Mesenchymal stem cell (in vitro differentiated cells and primary cell): ENCODE measurements around the gene AUTS2.

Experiments used
- DNase-seq: peaks from one replicate; pipeline ENCODE4 v3.0.0-alpha.2; 2013
- H2AFZ ChIP-seq: one replicate; pipeline ENCODE4 v1.6.1; 2013; ENCODE audit warnings: low read depth, mild to moderate bottlenecking, control low read depth, inconsistent platforms, low read length, moderate library complexity
- H2AK5ac ChIP-seq: 2 replicates; pipeline ENCODE4 v1.6.1; 2013; ENCODE audit warnings: low read length, moderate library complexity, mild to moderate bottlenecking, inconsistent platforms; ENCODE audit not compliant: severe bottlenecking
- H2BK120ac ChIP-seq: one replicate; pipeline ENCODE4 v1.6.1; 2013; ENCODE audit warnings: low read depth, mild to moderate bottlenecking, inconsistent platforms, low read length, moderate library complexity
- H2BK12ac ChIP-seq, 2 experiments: one replicate each; pipeline ENCODE4 v1.6.1; 2013; ENCODE audit warnings: inconsistent platforms in 2 of 2, low read length in 2 of 2, mild to moderate bottlenecking in 2 of 2, moderate library complexity in 2 of 2, control low read depth in 1 of 2
- H2BK15ac ChIP-seq: one replicate; pipeline ENCODE4 v1.6.1; 2013; ENCODE audit warnings: mild to moderate bottlenecking, low read depth, inconsistent platforms; ENCODE audit not compliant: poor library complexity, severe bottlenecking
- H2BK5ac ChIP-seq: 2 replicates; pipeline ENCODE4 v1.6.1; 2013; ENCODE audit warnings: low read depth, mild to moderate bottlenecking, low read length, control low read depth, inconsistent platforms; ENCODE audit not compliant: poor library complexity, severe bottlenecking
- H3K14ac ChIP-seq, 2 experiments: one replicate each; pipeline ENCODE4 v1.6.1; 2013; ENCODE audit warnings: inconsistent platforms in 2 of 2, low read length in 2 of 2, control low read depth in 1 of 2, mild to moderate bottlenecking in 1 of 2, moderate library complexity in 1 of 2
- H3K18ac ChIP-seq, 2 experiments: one replicate each; pipeline ENCODE4 v1.6.1; 2013; ENCODE audit warnings: inconsistent platforms in 2 of 2, low read length in 2 of 2, control low read depth in 1 of 2, low read depth in 1 of 2, mild to moderate bottlenecking in 1 of 2
- H3K23ac ChIP-seq, 2 experiments: one replicate each; pipeline ENCODE4 v1.6.1; 2013; ENCODE audit warnings: inconsistent platforms in 2 of 2, low read length in 2 of 2, mild to moderate bottlenecking in 2 of 2, moderate library complexity in 2 of 2, control low read depth in 1 of 2
- H3K27ac ChIP-seq: 2 replicates; pipeline ENCODE4 v1.5.1; 2013; ENCODE audit warnings: mild to moderate bottlenecking, moderate library complexity, low read length, control low read depth, inconsistent platforms; ENCODE audit not compliant: poor library complexity, severe bottlenecking
- H3K27me3 ChIP-seq, 2 experiments: 2 replicates each; pipeline versions ENCODE4 v1.6.1 to v1.7.0; 2013; ENCODE audit warnings: low read length in 2 of 2, mild to moderate bottlenecking in 2 of 2, moderate library complexity in 2 of 2, control low read depth in 1 of 2, inconsistent platforms in 1 of 2; ENCODE audit not compliant: control insufficient read depth in 1 of 2, insufficient read depth in 1 of 2
- H3K36me3 ChIP-seq, 2 experiments: 2 replicates each; pipeline versions ENCODE4 v1.6.1 to v1.7.0; 2013; ENCODE audit warnings: low read length in 2 of 2, control low read depth in 1 of 2, inconsistent platforms in 1 of 2, low read depth in 1 of 2, mild to moderate bottlenecking in 1 of 2; ENCODE audit not compliant: insufficient read depth in 2 of 2, control insufficient read depth in 1 of 2
- H3K4ac ChIP-seq, 2 experiments: one replicate each; pipeline ENCODE4 v1.6.1; 2013; ENCODE audit warnings: inconsistent platforms in 2 of 2, low read length in 2 of 2, mild to moderate bottlenecking in 2 of 2, moderate library complexity in 2 of 2, control low read depth in 1 of 2, low read depth in 1 of 2
- H3K4me1 ChIP-seq: 2 replicates; pipeline ENCODE4 v1.6.1; 2013; ENCODE audit warnings: low read depth, low read length, control low read depth; ENCODE audit not compliant: control insufficient read depth, insufficient read depth
- H3K4me2 ChIP-seq: 2 replicates; pipeline ENCODE4 v1.6.1; 2013; ENCODE audit warnings: low read length, mild to moderate bottlenecking, inconsistent platforms; ENCODE audit not compliant: poor library complexity, severe bottlenecking
- H3K4me3 ChIP-seq, 2 experiments: 2 replicates each; pipeline versions ENCODE4 v1.5.1 to v1.7.0; 2013; ENCODE audit warnings: low read length in 2 of 2, mild to moderate bottlenecking in 2 of 2, control low read depth in 1 of 2, low read depth in 1 of 2; ENCODE audit not compliant: insufficient read depth in 1 of 2
- H3K79me1 ChIP-seq: replicated peaks from 2 replicates; pipeline ENCODE4 v1.6.1; 2013; ENCODE audit warnings: mild to moderate bottlenecking, control low read depth, low read length, inconsistent platforms; ENCODE audit not compliant: poor library complexity, severe bottlenecking
- H3K9ac ChIP-seq: 2 replicates; pipeline ENCODE4 v1.7.0; 2013; ENCODE audit warnings: mild to moderate bottlenecking, low read length, moderate library complexity
- H3K9me3 ChIP-seq: 2 replicates; pipeline ENCODE4 v1.7.0; 2013; ENCODE audit warnings: mild to moderate bottlenecking, low read length; ENCODE audit not compliant: control insufficient read depth
- H4K8ac ChIP-seq: one replicate; pipeline ENCODE4 v1.6.1; 2013; ENCODE audit warnings: inconsistent platforms, mild to moderate bottlenecking, low read length, moderate library complexity
- H4K91ac ChIP-seq: one replicate; pipeline ENCODE4 v1.6.1; 2013; ENCODE audit warnings: mild to moderate bottlenecking, low read length, inconsistent platforms
- WGBS: methylation state at CpG from one replicate; pipeline ENCODE4 v1.1.7; 2013; ENCODE audit warnings: mixed read lengths; 5-methylcytosine and 5-hydroxymethylcytosine counted together

AUTS2 gene

GRCh38 chr7:70725448-70725847, 1127.2 kb downstream of the AUTS2 start:
- H3K14ac ChIP-seq: no peak overlapping the region
- no peak overlapping the region for H3K4ac ChIP-seq
- no peak overlapping the region for H2BK15ac ChIP-seq
- H3K4me3 ChIP-seq: no peak overlapping the region
- H3K4me2 ChIP-seq: no peak overlapping the region
- no peak overlapping the region for H3K23ac ChIP-seq
- no peak overlapping the region for H3K27ac ChIP-seq
- H2BK120ac ChIP-seq: no peak overlapping the region
- H2BK5ac ChIP-seq: no peak overlapping the region
- H3K79me1 ChIP-seq: peaks cover 26% of the 10 kb centered on the region
- no peaks in the 10 kb centered on the region for H3K27me3 ChIP-seq
- H3K9ac ChIP-seq: no peak overlapping the region
- WGBS: 86% methylated on average over 1 of the region's 2 CpGs
- no peak overlapping the region for H4K91ac ChIP-seq
- no peak overlapping the region for H3K18ac ChIP-seq
- no peaks in the 10 kb centered on the region for H3K9me3 ChIP-seq
- no peak overlapping the region for H2AFZ ChIP-seq
- H4K8ac ChIP-seq: no peak overlapping the region
- no peak overlapping the region for H2BK12ac ChIP-seq
- peaks cover 2% of the 10 kb centered on the region for H3K4me1 ChIP-seq
- DNase-seq: no peak
- peaks cover 0 to 3% of the 10 kb centered on the region in 2 experiments for H3K36me3 ChIP-seq
- no peak overlapping the region for H2AK5ac ChIP-seq

- Histone ChIP-seq H3K9ac (no peak overlapping the region), H3K4ac (no peak overlapping the region), H3K18ac (no peak overlapping the region), H3K79me1 (peaks cover 27% of the 10 kb centered on the region), H2AK5ac (no peak overlapping the region), H3K27me3 (no peaks in the 10 kb centered on the region), H3K27ac (no peak overlapping the region), H2BK120ac (no peak overlapping the region), H3K14ac (no peak overlapping the region), H4K8ac (no peak overlapping the region), H3K23ac (no peak overlapping the region), H4K91ac (no peak overlapping the region), H3K9me3 (no peaks in the 10 kb centered on the region), H2BK5ac (no peak overlapping the region), H3K4me1 (peaks cover 2% of the 10 kb centered on the region), H2AFZ (no peak overlapping the region), H2BK12ac (no peak overlapping the region), H2BK15ac (no peak overlapping the region), H3K36me3 (peaks cover 0 to 3% of the 10 kb centered on the region in 2 experiments), H3K4me2 (no peak overlapping the region), H3K4me3 (no peak overlapping the region)
- no CpG with 5 or more reads among the region's 1 CpG for WGBS
- DNase-seq: no peak
Observed at GRCh38 chr7:70726294-70726693, 1128.0 kb downstream of the AUTS2 start.

- WGBS: 85% methylated on average over 9 of the region's 9 CpGs
- Histone ChIP-seq H2AK5ac (no peak overlapping the region), H2BK15ac (no peak overlapping the region), H2BK5ac (no peak overlapping the region), H3K9ac (no peak overlapping the region), H3K14ac (no peak overlapping the region), H3K27ac (no peak overlapping the region), H2BK120ac (no peak overlapping the region), H3K79me1 (peaks cover 27% of the 10 kb centered on the region), H3K23ac (no peak overlapping the region), H2BK12ac (no peak overlapping the region), H3K27me3 (no peaks in the 10 kb centered on the region), H3K9me3 (no peaks in the 10 kb centered on the region), H4K8ac (no peak overlapping the region), H3K18ac (no peak overlapping the region), H3K4ac (no peak overlapping the region), H3K36me3 (peaks cover 0 to 3% of the 10 kb centered on the region in 2 experiments), H2AFZ (no peak overlapping the region), H3K4me2 (no peak overlapping the region), H3K4me1 (peaks cover 2% of the 10 kb centered on the region), H3K4me3 (no peak overlapping the region), H4K91ac (no peak overlapping the region)
- no peak for DNase-seq
Observed at GRCh38 chr7:70726951-70727378, 1128.7 kb downstream of the AUTS2 start.

GRCh38 chr7:70727861-70728260, 1129.6 kb downstream of the AUTS2 start:
- no peak overlapping the region for H3K27ac ChIP-seq
- no peaks in the 10 kb centered on the region for H3K9me3 ChIP-seq
- H3K27me3 ChIP-seq: no peaks in the 10 kb centered on the region
- H2BK15ac ChIP-seq: no peak overlapping the region
- H3K36me3 ChIP-seq: peaks cover 0 to 3% of the 10 kb centered on the region in 2 experiments
- H2BK12ac ChIP-seq: no peak overlapping the region
- no peak overlapping the region for H3K9ac ChIP-seq
- H2AFZ ChIP-seq: no peak overlapping the region
- H2BK120ac ChIP-seq: no peak overlapping the region
- H3K14ac ChIP-seq: no peak overlapping the region
- H3K4me2 ChIP-seq: no peak overlapping the region
- no peak overlapping the region for H4K91ac ChIP-seq
- no peak overlapping the region for H3K4me3 ChIP-seq
- no peak overlapping the region for H3K18ac ChIP-seq
- 100% methylated on average over 1 of the region's 2 CpGs for WGBS
- no peak overlapping the region for H4K8ac ChIP-seq
- H3K4me1 ChIP-seq: peaks cover 2% of the 10 kb centered on the region
- no peak for DNase-seq
- peaks cover 32% of the 10 kb centered on the region for H3K79me1 ChIP-seq
- H2BK5ac ChIP-seq: no peak overlapping the region
- no peak overlapping the region for H3K4ac ChIP-seq
- no peak overlapping the region for H2AK5ac ChIP-seq
- H3K23ac ChIP-seq: no peak overlapping the region
